ENCODE results near the gene PDE10A. TPM values are rescaled to one million over a fixed set of nuclear protein-coding genes. Genes with fewer than 3 reads are reported as not detected.

Gene PDE10A
- total and polyA plus RNA-seq, 2 of the 8 experiments (the other 6 are each of a cell fraction or from before 2014, with no cell fraction given) = 1.1 to 2.4 TPM

- Histone ChIP-seq H4K20me1 (replicated peaks in 1 of 2; ENCODE audit: control insufficient read depth in 1 of 2, insufficient read depth in 2 of 2, low read length in 2 of 2) (no peaks in the 10 kb centered on the region), H3K4me3 (ENCODE audit: extremely low read depth in 1 of 4, insufficient read depth in 2 of 4, low read depth in 3 of 4, low read length in 4 of 4) (no peak overlapping the region), H3K9me3 (ENCODE audit: insufficient read depth in 2 of 2, low read depth in 1 of 2, low read length in 1 of 2) (no peaks in the 10 kb centered on the region), H3K23ac (ENCODE audit: insufficient read length) (no peak overlapping the region), H2AFZ (ENCODE audit: low read length) (no peak overlapping the region), H2BK15ac (ENCODE audit: low read length) (no peak overlapping the region), H2BK120ac (replicated peaks; ENCODE audit: low read depth, low read length) (no peak overlapping the region), H3K79me2 (ENCODE audit: control insufficient read depth in 1 of 2, insufficient read depth in 2 of 2, low read length in 2 of 2) (no peaks in the 10 kb centered on the region), H4K5ac (ENCODE audit: insufficient read length, low read depth, low read length) (no peak overlapping the region), H3K27me3 (replicated peaks in 1 of 4; ENCODE audit: control insufficient read depth in 3 of 4, extremely low read depth in 1 of 4, insufficient read depth in 3 of 4, low read length in 3 of 4) (no peaks in the 10 kb centered on the region), H2BK20ac (ENCODE audit: low read length) (no peak overlapping the region), H3K18ac (ENCODE audit: extremely low read depth, low read length) (no peak overlapping the region), H3K56ac (replicated peaks; ENCODE audit: insufficient read length, low read depth, low read length) (no peak overlapping the region), H4K8ac (ENCODE audit: extremely low read depth, insufficient read depth, low read length) (no peak overlapping the region), H2BK12ac (ENCODE audit: low read depth, low read length) (no peak overlapping the region), H3K4ac (replicated peaks; ENCODE audit: insufficient read length, low read depth, low read length) (no peak overlapping the region), H3K9ac (replicated peaks in 1 of 4; ENCODE audit: extremely low read depth in 1 of 4, low read depth in 3 of 4, low read length in 3 of 4) (no peak overlapping the region), H2AK5ac (ENCODE audit: low read depth, low read length) (no peak overlapping the region), H3K36me3 (ENCODE audit: control insufficient read depth in 2 of 4, insufficient read depth in 4 of 4, low read length in 3 of 4) (no peaks in the 10 kb centered on the region), H3K14ac (ENCODE audit: insufficient read length) (no peak overlapping the region), H3K79me1 (ENCODE audit: low read depth, low read length) (no peaks in the 10 kb centered on the region), H4K91ac (replicated peaks; ENCODE audit: insufficient read length, low read length) (no peak overlapping the region), H3K27ac (ENCODE audit: low read depth, low read length) (no peak overlapping the region), H2BK5ac (ENCODE audit: low read depth, low read length) (no peak overlapping the region), H3K4me1 (replicated peaks in 1 of 4; ENCODE audit: control insufficient read depth in 3 of 4, insufficient read depth in 4 of 4, low read length in 3 of 4) (peaks cover 0 to 8% (median 5%) of the 10 kb centered on the region in 4 experiments; a peak in 4 of 7 replicates), H3K4me2 (ENCODE audit: insufficient read depth in 1 of 2, low read depth in 2 of 2, low read length in 2 of 2) (no peak overlapping the region), H3K23me2 (ENCODE audit: low read depth, low read length) (no peaks in the 10 kb centered on the region)
- no peak for FAIRE-seq
- ChIA-PET POLR2A (ENCODE audit: partially characterized antibody) (no interaction called here), CTCF (ENCODE audit: partially characterized antibody) (interaction anchor here (0.7 kb wide), 1 partner anchor 17 kb away, joined by 3 read pairs; no protein-coding TSS in a partner anchor)
- no peak for DNase-seq (ENCODE audit: low read depth in 1 of 2, low spot score in 2 of 2)
- TF ChIP-seq CTBP2 (IDR thresholded peaks at IDR 0.05; ENCODE audit: borderline replicate concordance, insufficient read depth, insufficient read length, low read length) = no peak
- TF ChIP-seq RXRA (IDR thresholded peaks at IDR 0.05; ENCODE audit: insufficient read depth, low read depth, low read length) = no peak
- 90% methylated on average over 2 of the region's 2 CpGs; no CpG with 5 or more reads in 1 of the 2 experiments for WGBS, 2 experiments (ENCODE audit: extremely low coverage in 1 of 2, insufficient coverage in 1 of 2, insufficient read length in 1 of 2, insufficient replicate concordance in 2 of 2, low coverage in 1 of 2, low lambda C conversion rate in 2 of 2, missing lambda C conversion rate in 1 of 2)
These were observed 114.6 kb downstream of the PDE10A start for GRCh38 chr6:165548450-165548849.
